Thyroid gland (tissue), 4 donors: ENCODE measurements around the gene KRT15.

Experiments
- CTCF ChIP-seq, 6 experiments: fragments of 200-600 bp in 3 of 6; fragments of 450-650 bp in 3 of 6; sonication (generic) in 3 of 6; IDR thresholded peaks; one replicate each; pipeline ENCODE4 v1.5.1; 2016 to 2019; ENCODE audit warnings: antibody characterized with exemption in 6 of 6, mild to moderate bottlenecking in 2 of 6, inconsistent platforms in 1 of 6, moderate library complexity in 1 of 6
- POLR2A ChIP-seq, 2 donors: fragments of 450-650 bp; IDR thresholded peaks; one replicate each; pipeline ENCODE4 v1.6.1; 2017; ENCODE audit warnings: antibody characterized with exemption in 2 of 2, mild to moderate bottlenecking in 2 of 2, moderate library complexity in 1 of 2

- TF ChIP-seq CTCF (IDR thresholded peaks at IDR 0.05) (no peak), POLR2A (IDR thresholded peaks at IDR 0.05) (no peak)
These were observed 46.6 kb upstream of the KRT15 start for GRCh38 chr17:41565338-41565737.
